AG09309 (cell line): ENCODE measurements around the gene PLCL2.

Source experiments
- DNase-seq: peaks from one replicate; pipeline ENCODE4 v3.0.0-alpha.2; 2010; ENCODE audit warnings: low read depth
- H3K4me3 ChIP-seq: 2 replicates; pipeline ENCODE4 v1.5.1; 2011; ENCODE audit warnings: mild to moderate bottlenecking, low read depth, low read length, moderate library complexity; ENCODE audit not compliant: control insufficient read depth
- TF ChIP-seq, protein P1 (sequence below): IDR thresholded peaks from 2 replicates; pipeline ENCODE4 v1.5.1; 2011; ENCODE audit warnings: mild to moderate bottlenecking, low read depth, low read length, inconsistent platforms; ENCODE audit not compliant: insufficient read depth, control insufficient read depth; ENCODE audit errors: missing control alignments

Gene PLCL2

GRCh38 chr3:16906682-16907081 is 21.9 kb downstream of the PLCL2 start:
- TF ChIP-seq, protein P1, sequence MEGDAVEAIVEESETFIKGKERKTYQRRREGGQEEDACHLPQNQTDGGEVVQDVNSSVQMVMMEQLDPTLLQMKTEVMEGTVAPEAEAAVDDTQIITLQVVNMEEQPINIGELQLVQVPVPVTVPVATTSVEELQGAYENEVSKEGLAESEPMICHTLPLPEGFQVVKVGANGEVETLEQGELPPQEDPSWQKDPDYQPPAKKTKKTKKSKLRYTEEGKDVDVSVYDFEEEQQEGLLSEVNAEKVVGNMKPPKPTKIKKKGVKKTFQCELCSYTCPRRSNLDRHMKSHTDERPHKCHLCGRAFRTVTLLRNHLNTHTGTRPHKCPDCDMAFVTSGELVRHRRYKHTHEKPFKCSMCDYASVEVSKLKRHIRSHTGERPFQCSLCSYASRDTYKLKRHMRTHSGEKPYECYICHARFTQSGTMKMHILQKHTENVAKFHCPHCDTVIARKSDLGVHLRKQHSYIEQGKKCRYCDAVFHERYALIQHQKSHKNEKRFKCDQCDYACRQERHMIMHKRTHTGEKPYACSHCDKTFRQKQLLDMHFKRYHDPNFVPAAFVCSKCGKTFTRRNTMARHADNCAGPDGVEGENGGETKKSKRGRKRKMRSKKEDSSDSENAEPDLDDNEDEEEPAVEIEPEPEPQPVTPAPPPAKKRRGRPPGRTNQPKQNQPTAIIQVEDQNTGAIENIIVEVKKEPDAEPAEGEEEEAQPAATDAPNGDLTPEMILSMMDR = no peak
- no peak for DNase-seq
- no peak overlapping the region for H3K4me3 ChIP-seq

GRCh38 chr3:16907243-16907642 is 22.5 kb downstream of the PLCL2 start:
- no peak overlapping the region for H3K4me3 ChIP-seq
- TF ChIP-seq, protein P1 = no peak
- no peak for DNase-seq

- no peak for DNase-seq
- no peak overlapping the region for H3K4me3 ChIP-seq
- TF ChIP-seq, protein P1 = no peak
Measured at GRCh38 chr3:16908016-16908807, 23.5 kb downstream of the PLCL2 start.

GRCh38 chr3:16908896-16909295 is 24.1 kb downstream of the PLCL2 start:
- no peak overlapping the region for H3K4me3 ChIP-seq
- no peak for DNase-seq
- TF ChIP-seq, protein P1 = no peak

GRCh38 chr3:16909802-16910201 is 25.0 kb downstream of the PLCL2 start:
- no peak overlapping the region for H3K4me3 ChIP-seq
- DNase-seq = no peak
- TF ChIP-seq, protein P1 = no peak

DNA sequence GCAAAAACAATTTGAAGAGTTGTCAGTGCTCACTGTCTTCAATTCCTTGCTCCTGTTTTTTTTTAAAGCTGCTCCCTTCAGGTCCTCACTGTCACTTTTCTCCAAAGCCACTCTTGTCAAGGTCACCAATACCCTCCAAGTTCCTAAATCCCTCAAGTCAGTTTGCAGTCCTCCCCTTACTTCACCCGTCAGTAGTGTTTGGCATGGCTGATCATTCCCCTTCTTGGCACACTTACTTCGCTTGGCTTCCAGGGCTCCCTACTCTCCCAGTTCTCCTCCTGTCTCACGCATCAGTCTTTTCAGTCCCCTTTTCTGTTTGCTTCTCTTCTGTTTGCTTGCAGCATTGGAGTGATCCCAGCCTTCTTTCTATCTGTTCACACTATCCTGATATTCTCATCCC is 25.5 kb downstream of the PLCL2 start:
- TF ChIP-seq, protein P1 = no peak
- DNase-seq = no peak
- H3K4me3 ChIP-seq = no peak overlapping the region

- TF ChIP-seq, protein P1 = no peak
- no peak for DNase-seq
- no peak overlapping the region for H3K4me3 ChIP-seq
Measured at GRCh38 chr3:16911916-16912315, 27.2 kb downstream of the PLCL2 start.
